AG10803 (cell line): Measurements from ENCODE around the gene PBX2.
A peak's percentile ranks its signal among the peaks of the same experiment; 100 is the strongest.

Experiments
- DNase-seq: peaks from one replicate; pipeline ENCODE4 v3.0.0; 2010; ENCODE audit warnings: low read depth
- H3K4me3 ChIP-seq: 2 replicates; pipeline ENCODE4 v1.5.1; 2011; ENCODE audit warnings: mild to moderate bottlenecking, low read length, control low read depth
- TF ChIP-seq, protein P1 (sequence below): conservative IDR thresholded peaks from 2 replicates; pipeline ENCODE4 v1.5.1; 2011; ENCODE audit warnings: mild to moderate bottlenecking, low read length, control low read depth, inconsistent platforms

Gene PBX2

DNA sequence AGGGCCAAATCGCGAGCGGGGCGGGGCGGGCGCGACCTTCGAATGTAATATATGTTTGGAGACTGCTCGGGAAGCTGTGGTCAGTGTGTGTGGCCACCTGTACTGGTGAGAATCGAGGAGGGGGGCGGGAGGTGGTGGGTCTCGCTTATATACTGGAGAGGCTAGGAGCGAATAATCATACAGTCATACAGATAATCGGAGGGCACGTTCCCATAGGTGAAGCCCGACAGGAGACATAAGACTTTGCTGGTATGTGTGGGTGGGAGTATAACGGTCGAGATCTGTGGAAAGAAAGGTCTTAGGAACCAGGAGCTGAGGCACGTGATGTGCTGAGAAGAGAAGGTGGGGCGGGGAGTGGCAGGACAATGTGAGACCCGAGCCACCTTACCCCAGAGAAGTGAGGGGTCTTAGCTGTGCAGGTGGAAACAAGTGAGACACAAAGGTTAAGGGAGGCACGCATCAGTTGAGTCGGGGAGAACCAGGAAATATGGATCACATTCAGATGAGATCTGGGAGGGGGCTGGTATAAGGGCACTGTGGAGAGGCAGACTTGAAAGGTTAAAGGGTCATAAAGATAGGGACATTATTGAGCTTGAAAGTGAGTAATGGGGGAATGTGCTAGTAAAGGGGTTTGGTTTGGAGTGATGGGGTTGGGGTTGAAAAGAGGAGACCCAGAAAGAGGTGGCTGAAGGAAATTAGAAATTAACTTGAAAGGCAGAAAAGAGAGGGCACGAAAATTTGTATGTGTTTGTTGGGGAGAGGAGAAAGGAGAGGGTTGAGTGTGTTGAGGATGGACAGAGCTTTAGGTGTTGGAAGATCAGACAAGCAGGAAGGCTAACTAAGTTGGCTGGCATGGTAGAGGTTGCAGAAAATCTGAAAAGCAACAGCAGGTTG, 11.2 kb downstream of the PBX2 start:
- TF ChIP-seq, protein P1, sequence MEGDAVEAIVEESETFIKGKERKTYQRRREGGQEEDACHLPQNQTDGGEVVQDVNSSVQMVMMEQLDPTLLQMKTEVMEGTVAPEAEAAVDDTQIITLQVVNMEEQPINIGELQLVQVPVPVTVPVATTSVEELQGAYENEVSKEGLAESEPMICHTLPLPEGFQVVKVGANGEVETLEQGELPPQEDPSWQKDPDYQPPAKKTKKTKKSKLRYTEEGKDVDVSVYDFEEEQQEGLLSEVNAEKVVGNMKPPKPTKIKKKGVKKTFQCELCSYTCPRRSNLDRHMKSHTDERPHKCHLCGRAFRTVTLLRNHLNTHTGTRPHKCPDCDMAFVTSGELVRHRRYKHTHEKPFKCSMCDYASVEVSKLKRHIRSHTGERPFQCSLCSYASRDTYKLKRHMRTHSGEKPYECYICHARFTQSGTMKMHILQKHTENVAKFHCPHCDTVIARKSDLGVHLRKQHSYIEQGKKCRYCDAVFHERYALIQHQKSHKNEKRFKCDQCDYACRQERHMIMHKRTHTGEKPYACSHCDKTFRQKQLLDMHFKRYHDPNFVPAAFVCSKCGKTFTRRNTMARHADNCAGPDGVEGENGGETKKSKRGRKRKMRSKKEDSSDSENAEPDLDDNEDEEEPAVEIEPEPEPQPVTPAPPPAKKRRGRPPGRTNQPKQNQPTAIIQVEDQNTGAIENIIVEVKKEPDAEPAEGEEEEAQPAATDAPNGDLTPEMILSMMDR = no peak
- peak overlapping the region; percentile 97 for H3K4me3 ChIP-seq
- no peak for DNase-seq

DNA sequence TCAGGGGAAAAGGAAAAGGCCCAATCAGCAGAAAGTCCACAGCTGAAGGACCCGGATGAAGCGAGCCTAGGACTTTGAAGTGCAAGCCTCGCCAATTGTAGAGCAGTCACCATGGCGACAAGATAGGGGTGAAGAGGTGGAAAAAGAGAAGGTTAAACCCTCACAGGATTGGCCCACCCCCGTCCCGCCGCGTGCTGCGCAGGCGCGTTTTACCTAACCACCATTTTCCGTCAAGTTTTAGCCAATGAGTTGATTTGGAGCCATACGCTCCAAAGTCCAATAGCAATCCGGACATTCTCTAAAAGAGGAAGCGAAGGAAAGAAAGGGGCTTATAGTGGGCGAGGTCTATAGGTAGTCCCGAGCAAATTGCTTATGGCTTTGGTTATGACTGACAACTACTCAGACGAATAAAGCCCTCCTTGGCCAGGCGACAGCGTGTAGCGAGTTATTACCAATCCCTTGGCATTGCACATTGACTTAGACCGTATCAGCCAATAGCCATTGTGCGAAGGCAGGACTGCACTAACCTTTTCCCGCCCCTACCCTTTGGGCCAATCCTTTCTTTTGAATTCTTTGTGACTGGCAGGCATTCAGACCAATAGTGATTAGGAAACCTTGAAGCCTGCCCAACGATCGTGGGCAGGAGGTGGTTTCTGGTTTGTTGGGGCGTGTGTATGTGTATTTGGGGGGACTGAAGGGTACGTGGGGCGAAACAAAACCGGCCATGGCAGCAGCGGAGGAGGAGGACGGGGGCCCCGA, 12.0 kb downstream of the PBX2 start, which contains the start of gene RNF5:
RNF5 (plus strand) TSS at position 618 of the 759 bp plus-strand sequence; CDS start at position 725, 107 bp downstream.
- H3K4me3 ChIP-seq = peak within 1 kb of the TSS; percentile 97

DNA sequence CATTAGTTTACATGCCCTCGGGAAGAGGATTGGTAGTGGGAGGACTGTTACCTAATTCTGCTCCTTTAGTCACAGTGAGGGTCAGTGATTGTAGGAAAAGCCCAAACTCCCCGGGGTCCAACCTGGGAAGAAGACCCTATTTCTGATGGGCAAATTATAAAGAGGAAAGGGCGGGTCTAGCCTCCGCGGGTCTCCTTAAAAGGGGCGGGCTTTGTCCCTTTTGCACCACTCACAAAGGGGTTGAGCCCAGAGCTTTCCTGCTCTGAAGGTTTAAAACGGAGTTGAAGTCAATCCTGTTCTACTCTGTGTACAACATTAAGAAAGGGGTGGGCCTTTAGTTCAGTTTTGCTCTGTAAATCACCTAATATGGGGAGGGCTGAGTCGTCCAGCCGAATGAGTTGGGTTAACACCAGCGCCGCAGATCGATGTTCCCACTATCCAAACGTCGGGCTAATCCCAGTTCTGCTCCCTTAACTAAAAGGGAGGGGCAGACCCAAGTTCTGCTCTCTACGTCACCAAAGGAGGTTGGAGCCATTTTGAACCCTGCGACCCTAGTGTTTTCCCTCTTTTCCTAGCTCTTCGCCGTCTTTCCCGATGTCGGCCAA, 12.7 kb downstream of the PBX2 start:
- no peak for DNase-seq
- peak overlapping the region; percentile 97 for H3K4me3 ChIP-seq
- TF ChIP-seq, protein P1 = no peak

More for the DNA sequence above, 12.0 kb downstream of the PBX2 start, which contains the start of gene RNF5:
- TF ChIP-seq, protein P1 = no peak
- DNase-seq = peak; percentile 100

DNA sequence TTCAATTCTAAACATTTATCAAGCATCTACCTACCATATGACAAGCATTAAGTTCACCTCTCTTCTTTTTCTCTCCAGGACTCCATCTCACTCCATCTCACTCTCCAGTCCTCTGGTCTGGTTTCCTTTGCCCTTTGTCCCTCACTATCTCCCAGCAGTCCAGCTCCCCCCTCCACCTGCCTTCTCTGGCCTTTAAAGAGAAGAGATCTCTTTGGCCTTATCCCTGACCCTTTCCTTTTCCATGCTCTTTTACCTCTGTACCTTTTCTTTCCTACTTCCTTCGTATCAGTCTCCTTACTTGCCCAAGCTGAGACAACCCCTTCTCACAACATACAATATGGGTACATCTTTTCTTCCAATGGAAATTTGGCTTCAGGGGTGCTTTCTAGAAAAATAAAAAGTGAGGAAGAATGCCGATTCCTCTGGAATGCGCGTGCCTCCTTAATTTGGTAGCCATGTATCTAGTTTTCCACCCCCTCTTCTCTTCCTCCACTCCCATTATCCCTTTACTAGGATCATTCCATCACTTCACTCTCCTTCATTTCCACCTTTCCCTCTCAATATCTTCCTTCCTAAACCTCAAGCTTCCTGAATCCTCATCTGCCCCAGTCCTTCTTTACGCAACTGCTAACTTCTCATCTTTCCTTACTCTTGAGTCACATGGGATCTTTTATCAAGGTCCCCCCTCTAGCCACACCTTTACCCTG, 13.4 kb downstream of the PBX2 start:
- DNase-seq = peak; percentile 40
- TF ChIP-seq, protein P1 = no peak
- peak overlapping the region; percentile 97 for H3K4me3 ChIP-seq

DNA sequence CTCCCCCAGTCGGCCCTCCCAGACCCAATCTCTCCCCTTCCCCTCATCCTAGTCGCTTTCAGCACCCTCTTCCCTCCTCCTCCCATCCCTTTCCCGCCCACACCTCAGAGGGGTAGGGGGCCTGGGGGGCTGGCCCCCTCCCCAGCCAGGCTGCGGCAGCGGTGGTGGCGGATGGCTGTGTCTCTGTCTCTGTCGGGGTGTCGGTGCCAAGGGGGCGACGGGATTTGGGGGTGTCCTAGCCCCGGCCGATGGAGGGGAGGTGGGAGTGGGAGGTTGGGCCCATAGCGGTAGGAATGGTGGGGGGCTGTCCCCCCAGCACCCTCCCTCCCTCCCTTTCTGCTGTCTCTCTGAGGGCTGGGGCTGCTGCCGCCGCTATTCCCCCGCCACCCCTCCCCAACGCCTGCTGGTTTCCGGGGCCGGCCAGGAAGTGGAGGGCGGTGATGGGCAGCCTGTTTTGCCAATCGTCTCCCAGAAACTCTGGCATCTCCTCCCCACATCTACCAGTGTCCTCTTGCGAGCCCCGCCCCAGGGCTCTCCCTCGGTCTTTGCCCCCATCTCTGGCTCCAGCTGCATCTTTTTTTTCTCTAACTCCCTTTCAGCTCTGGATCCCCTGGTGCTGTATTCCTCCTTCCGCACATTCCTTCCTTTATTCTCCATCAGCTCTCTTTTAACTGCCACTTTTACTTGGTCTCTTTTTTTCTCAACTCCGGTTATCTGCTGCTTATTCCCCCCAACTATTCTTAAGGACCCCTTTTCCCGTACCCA, 14.1 kb downstream of the PBX2 start, which contains the start of gene AGPAT1:
AGPAT1 (minus strand) TSS at position 374 of the 765 bp plus-strand sequence. CDS start 4,588 bp downstream, outside the sequence.
- TF ChIP-seq, protein P1 = no peak
- peak; percentile 98 for DNase-seq
- peak within 1 kb of the TSS; percentile 97 for H3K4me3 ChIP-seq

DNA sequence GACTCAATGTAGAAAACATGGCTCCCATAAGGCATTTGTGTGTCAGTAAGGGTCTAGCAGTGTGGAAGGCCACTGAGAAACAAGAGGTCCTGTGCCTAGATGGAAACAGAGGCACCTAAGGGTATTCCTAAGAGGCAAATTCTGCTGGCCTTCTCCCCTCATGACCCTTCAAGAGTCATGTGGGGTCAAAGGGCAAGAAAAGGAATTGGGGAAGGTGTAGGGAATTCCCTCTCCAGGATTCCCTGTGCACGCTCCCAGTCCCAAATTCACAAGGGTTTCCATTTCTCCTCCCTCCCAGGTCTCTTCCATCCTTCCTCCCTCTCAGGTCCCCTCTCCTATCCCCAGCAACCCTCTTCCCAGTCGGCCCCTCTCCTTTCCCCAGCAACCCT, 14.7 kb downstream of the PBX2 start:
- no peak for DNase-seq
- H3K4me3 ChIP-seq = peak overlapping the region; percentile 97
- TF ChIP-seq, protein P1 = no peak
